ENCODE data around the gene DYNC1I2.

The DYNC1I2 gene

GRCh38 chr2:171792886-171793580 lies 105.8 kb downstream of the DYNC1I2 start:
- DNase-seq (ENCODE audit: low read depth): no peak
- H3K4me3 ChIP-seq (ENCODE audit: low read depth, low read length): no peak overlapping the region

GRCh38 chr2:171793691-171794678 lies 106.7 kb downstream of the DYNC1I2 start:
- H3K4me3 ChIP-seq (ENCODE audit: low read depth, low read length): no peak overlapping the region
- DNase-seq (ENCODE audit: low read depth): no peak
- TF ChIP-seq MAX (IDR thresholded peaks at IDR 0.05; ENCODE audit: low read depth, low read length): no peak
- no peak for TF ChIP-seq MYC (IDR thresholded peaks at IDR 0.05; ENCODE audit: low read depth, low read length)
- no peak for TF ChIP-seq POLR2A (IDR thresholded peaks at IDR 0.05; ENCODE audit: extremely low read depth, insufficient read length)
- no peak for TF ChIP-seq CTCF (IDR thresholded peaks at IDR 0.05; ENCODE audit: low read depth, low read length)

More at GRCh38 chr2:171792886-171793580, 105.8 kb downstream of the DYNC1I2 start:
- no peak for TF ChIP-seq MYC (IDR thresholded peaks at IDR 0.05; ENCODE audit: low read depth, low read length)
- TF ChIP-seq POLR2A (IDR thresholded peaks at IDR 0.05; ENCODE audit: extremely low read depth, insufficient read length): no peak
- no peak for TF ChIP-seq MAX (IDR thresholded peaks at IDR 0.05; ENCODE audit: low read depth, low read length)
- TF ChIP-seq CTCF (IDR thresholded peaks at IDR 0.05; ENCODE audit: low read depth, low read length): no peak

GRCh38 chr2:171794918-171795317 lies 107.6 kb downstream of the DYNC1I2 start:
- no peak overlapping the region for H3K4me3 ChIP-seq (ENCODE audit: low read depth, low read length)
- TF ChIP-seq CTCF (IDR thresholded peaks at IDR 0.05; ENCODE audit: low read depth, low read length) (no peak), MAX (IDR thresholded peaks at IDR 0.05; ENCODE audit: low read depth, low read length) (no peak), POLR2A (IDR thresholded peaks at IDR 0.05; ENCODE audit: extremely low read depth, insufficient read length) (no peak), MYC (IDR thresholded peaks at IDR 0.05; ENCODE audit: low read depth, low read length) (no peak)
- no peak for DNase-seq (ENCODE audit: low read depth)
